ENCODE results near the gene ARFIP2.
"Not testable (repeated sequence)": the region's sequence is repeated elsewhere in the genome, so short reads cannot be mapped to it uniquely, and the experiment has no call there.

Gene ARFIP2, protein sequence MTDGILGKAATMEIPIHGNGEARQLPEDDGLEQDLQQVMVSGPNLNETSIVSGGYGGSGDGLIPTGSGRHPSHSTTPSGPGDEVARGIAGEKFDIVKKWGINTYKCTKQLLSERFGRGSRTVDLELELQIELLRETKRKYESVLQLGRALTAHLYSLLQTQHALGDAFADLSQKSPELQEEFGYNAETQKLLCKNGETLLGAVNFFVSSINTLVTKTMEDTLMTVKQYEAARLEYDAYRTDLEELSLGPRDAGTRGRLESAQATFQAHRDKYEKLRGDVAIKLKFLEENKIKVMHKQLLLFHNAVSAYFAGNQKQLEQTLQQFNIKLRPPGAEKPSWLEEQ

DNA sequence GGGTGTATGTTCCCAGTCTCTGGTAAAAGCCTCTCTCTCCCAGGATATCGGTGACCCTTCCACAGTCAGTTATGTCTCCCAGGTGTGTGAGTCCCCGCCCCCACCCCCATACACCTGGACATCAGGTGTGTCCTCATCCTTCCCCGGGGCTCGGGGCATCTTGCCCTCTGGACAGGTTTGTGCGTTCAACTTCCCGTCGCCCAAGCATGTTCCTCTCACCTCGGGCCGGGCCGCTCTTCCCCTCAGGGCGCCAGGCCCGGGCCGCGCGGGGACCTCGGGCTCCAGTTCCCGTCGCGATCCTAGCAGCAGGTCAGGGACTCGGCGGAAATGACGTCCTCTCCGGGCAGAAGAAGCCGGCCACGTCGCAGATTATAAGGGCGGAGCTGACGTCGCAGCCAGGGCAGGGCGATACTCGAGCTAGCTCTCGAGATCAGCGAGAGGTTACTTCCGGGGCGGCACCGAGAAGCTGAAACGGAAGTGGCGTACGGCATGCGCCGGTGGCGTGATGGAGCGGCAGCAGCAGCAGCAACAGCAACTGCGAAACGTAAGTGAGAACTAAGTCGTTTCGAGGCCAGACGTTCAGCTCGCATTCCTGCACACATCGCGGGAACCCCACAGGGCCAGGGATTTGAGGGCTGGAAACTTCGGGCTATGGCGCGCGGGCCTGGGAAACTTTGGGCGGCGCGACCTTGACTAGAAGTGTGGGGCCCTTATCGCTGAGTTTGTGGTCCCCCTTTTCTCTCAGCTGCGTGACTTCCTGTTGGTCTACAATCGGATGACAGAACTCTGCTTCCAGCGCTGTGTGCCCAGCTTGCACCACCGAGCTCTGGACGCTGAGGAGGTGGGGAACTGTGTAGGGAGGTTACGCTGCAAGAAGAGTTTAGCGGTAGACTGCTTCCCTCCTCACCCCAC is at the start of gene ARFIP2, which contains the start of gene TIMM10B:
Gene ARFIP2, minus strand, starts transcription at position 320 of the 912 bp plus-strand sequence. CDS start 910 bp downstream, outside the sequence.
Gene TIMM10B, plus strand, starts transcription at position 490 of the 912 bp plus-strand sequence. Its CDS starts 16 bp downstream, at position 506.
- DNase-seq (ENCODE audit: low read depth): peak; percentile 95

- DNase-seq (ENCODE audit: low read depth): no peak
Observed at GRCh38 chr11:6530848-6531247, 49.7 kb upstream of the ARFIP2 start.

DNA sequence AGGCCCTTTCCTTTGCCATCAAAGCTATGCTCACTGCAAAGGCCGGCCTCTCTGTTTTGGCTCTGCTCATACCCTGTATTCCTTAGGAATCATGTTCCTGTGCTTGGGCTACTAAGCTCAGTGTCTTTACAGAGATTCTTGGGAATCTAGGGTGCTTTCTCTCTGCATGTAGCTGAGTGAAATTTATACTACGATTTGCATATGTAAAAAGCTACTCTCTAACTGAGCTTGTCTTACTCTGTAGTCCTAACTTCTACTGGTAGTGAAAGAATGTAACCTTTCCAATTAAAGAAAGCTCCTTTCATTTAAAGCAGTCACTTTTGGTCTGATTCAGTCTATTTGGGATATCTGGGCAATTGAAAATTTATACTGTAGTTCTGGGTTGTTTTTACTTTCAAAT is 48.1 kb upstream of the ARFIP2 start:
- DNase-seq (ENCODE audit: low read depth): no peak

GRCh38 chr11:6526411-6527135 is 45.4 kb upstream of the ARFIP2 start:
- no peak for DNase-seq (ENCODE audit: low read depth)

GRCh38 chr11:6523253-6523652 is 42.1 kb upstream of the ARFIP2 start:
- no peak for DNase-seq (ENCODE audit: low read depth)

GRCh38 chr11:6521946-6522345 is 40.8 kb upstream of the ARFIP2 start:
- not testable (repeated sequence) for DNase-seq (ENCODE audit: low read depth)

DNA sequence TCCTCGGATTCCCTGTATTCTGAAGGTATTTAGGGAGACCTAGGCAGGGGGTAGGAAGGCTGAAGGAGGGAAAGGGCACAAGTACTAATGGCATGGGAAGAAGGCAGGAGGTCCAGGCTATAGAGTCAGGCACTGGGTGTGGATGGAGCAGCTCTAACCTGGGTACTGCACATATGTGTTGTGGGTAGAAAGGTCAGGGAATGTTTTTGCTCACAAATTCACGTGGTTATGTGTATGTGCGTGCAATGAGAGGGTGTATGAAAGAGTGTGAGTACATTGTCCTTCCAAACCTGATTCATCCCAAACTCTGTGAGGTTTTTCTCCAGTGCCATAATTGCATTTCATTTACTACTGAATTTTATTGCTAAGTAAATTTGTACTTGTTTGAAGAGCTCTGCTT is 39.1 kb upstream of the ARFIP2 start:
- DNase-seq (ENCODE audit: low read depth): no peak

DNA sequence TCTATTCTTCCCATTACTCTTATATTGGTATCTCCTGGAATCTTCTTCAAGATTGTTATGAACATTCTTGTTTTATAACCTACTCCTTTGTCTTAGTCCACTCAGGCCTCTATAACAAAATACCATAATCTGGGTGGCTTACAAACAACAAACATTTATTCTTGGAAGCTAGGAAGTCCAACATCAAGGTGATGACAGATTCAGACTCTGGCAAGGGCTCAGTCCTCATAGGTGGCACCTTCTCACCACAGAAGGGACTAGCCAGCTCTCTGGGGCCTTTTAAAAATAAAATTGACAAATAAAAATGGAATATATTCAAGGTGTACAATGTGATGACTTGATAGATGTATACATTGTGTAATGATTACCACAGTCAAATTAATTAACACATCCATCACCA is 35.7 kb upstream of the ARFIP2 start:
- DNase-seq (ENCODE audit: low read depth): no peak

DNA sequence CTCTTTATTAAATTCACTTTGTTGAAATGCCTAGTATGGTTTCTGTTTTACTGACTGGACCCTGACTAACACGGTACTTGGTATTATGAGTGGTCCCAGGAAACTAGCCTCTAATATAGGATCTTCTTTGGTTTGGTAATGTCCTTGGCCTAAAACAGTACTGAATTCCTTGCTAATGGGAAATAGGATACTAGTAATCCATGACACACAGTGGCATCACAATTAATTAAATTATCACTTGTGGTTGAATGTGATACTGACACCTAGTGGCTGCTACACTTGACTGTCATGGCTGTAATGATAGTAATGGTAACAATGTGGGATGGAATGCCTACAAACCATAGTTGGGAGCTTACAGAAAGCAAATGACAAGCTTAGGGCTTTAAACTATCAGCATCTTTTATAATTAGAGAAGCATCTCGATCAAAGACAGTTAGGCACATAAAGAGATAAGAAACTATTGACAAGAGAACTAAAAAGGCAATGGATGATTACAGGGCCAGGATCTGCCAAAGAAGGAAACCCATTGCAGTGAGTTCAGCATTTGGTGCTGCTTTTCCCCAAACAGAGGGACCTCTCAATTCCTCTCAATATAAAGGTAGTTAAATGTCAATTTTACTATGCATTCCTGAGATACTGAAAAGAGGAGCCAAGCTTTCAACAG is 24.6 kb upstream of the ARFIP2 start:
- no peak for DNase-seq (ENCODE audit: low read depth)

DNA sequence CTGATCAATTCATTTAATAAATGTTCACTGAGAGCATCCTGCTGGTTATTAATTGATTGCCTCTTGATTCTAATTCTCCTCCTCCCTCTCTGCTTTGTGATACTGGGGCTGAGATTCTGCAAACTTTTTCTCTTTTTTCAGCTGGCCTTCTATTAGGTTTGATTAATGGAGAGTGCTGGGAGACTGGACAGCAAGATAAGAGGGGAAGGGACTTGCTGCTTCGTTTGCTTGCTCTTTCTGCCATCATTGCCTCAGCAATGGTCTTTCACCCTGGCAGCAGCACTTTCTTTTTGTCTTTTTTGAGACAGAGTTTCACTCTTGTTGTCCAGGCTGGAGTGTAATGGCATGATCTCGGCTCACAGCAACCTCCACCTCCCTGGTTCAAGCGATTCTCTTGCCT is 23.0 kb upstream of the ARFIP2 start:
- DNase-seq (ENCODE audit: low read depth): no peak

DNA sequence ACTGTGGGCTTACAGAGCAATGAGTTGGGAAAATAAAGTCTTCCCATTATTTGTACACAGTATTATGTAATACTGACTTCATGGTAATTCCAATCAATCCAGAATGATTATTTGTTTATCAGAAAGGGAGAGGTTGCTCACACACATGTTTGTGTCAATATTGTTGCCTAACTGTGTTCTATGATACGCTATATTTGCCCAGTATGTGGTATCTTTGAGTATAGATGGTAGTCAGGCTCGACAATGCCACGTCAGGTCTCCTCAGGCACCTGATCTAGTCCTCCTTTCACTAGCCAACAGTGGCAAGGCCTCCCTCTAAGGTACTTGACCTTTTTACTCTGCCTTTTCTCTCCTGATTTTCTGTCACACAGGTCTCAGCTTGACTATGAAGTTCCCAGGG is 21.3 kb upstream of the ARFIP2 start:
- DNase-seq (ENCODE audit: low read depth): no peak

- DNase-seq (ENCODE audit: low read depth): no peak
Observed at GRCh38 chr11:6498544-6498943, 17.4 kb upstream of the ARFIP2 start.

GRCh38 chr11:6498121-6498520 is 17.0 kb upstream of the ARFIP2 start:
- no peak for DNase-seq (ENCODE audit: low read depth)

GRCh38 chr11:6497069-6497839 is 16.1 kb upstream of the ARFIP2 start, which contains the start of gene DNHD1:
TSS of gene DNHD1 (plus strand) at chr11:6497280. CDS start at chr11:6498216, 936 bp downstream.
- no peak for DNase-seq (ENCODE audit: low read depth)

- DNase-seq (ENCODE audit: low read depth): no peak
Observed at GRCh38 chr11:6489306-6489705, 8.2 kb upstream of the ARFIP2 start.

- DNase-seq (ENCODE audit: low read depth): no peak
Observed at GRCh38 chr11:6488821-6489220, 7.7 kb upstream of the ARFIP2 start.

DNA sequence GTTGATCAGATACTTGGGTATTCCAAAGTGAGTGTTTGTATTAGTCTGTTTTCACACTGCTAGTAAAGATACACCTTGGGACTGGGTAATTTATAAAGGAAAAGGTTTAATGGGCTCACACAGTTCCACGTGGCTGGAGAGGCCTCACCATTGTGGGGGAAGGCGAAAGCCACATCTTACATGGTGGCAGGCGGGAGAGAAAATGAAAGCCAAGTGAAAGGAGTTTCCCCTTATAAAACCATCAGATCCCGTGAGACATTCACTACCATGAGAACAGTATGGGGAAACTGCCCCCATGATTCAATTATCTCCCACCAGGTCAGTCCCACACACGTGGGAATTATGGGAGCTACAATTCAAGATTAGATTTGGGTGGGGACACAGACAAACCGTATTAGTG is 7.2 kb upstream of the ARFIP2 start:
- DNase-seq (ENCODE audit: low read depth): no peak

DNA sequence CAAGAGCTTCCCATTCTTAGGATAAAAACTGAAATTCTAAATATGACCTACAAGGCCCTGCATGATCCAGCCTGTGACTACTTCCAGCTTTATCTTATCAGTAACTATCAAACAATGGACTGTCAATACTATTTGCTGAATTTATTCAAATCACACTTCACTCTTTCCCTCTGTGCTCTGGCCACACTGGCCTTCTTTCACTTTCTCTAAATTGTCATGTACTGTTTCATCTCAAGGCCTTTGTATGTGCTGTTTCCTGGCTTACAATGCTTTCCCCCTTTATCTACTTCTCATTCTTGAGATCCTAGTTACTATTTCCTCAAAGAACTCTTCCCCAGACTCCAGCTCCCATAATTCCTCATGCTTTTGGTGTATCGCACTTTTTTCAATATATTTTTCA is 5.8 kb upstream of the ARFIP2 start:
- DNase-seq (ENCODE audit: low read depth): no peak

DNA sequence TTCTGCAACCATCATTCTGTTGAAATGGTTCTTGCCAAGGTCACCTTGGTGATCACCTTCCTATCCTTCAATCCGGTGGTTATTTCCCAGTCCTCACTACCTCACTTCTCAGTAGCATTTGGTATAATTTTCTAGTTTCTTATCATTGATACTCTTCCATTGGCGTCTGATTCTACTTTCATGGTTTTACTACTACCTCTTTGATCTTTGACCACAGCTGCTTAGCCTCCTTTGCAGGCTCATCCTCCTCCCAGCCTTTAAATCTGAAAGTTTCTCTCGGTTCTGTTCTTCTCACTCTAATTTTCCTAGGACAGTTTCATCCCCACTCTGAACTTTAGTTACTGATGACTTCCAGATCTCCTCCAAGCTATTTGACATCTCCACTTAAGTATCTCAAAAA is 5.1 kb upstream of the ARFIP2 start:
- no peak for DNase-seq (ENCODE audit: low read depth)

GRCh38 chr11:6485661-6486060 is 4.5 kb upstream of the ARFIP2 start:
- DNase-seq (ENCODE audit: low read depth): no peak

DNA sequence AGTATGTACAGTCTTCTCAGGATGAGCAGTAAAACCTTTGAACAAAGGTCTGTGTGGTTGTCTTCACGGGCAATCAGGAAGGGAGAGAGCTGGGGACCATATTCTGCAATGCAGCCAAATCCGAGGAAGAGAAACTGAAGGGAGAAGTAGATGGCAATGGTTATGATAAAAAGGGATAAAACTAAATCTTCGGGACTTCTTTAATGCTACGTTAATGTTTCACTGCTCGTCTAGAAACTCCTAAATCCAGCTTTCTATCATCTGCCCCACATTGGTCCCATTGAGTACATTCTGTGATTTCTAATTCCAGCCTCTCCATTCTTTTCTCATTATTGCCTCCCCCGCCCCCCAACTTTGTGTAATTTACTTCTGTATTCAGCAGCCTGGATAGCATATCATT is 1.9 kb upstream of the ARFIP2 start:
- DNase-seq (ENCODE audit: low read depth): no peak

All from stimulated activated CD8-positive, alpha-beta memory T cell treated with anti-CD3 and anti-CD28 coated beads, Interleukin-7, amount 100 ng/mL, for 24 hours (primary cell).